ENCODE data around the gene LCNL1. TPM values are rescaled to one million over a fixed set of nuclear protein-coding genes. Genes with fewer than 3 reads are reported as not detected.

The LCNL1 gene
- total RNA-seq, 1 donor from 2014 or later = not detected

- peak; percentile 49 for DNase-seq (ENCODE audit: low spot score)
- peak overlapping the region; percentile 82 for H3K27ac Mint-ChIP-seq
- peaks cover 30% of the 10 kb centered on the region for H3K36me3 Mint-ChIP-seq (ENCODE audit: low read depth)
- H3K27me3 Mint-ChIP-seq (ENCODE audit: low read depth) = no peaks in the 10 kb centered on the region
- H3K9me3 Mint-ChIP-seq = no peaks in the 10 kb centered on the region
- peak overlapping the region; percentile 79 for H3K4me3 Mint-ChIP-seq (ENCODE audit: low read depth)
- H3K4me1 Mint-ChIP-seq (ENCODE audit: low read depth) = peaks cover 5% of the 10 kb centered on the region
- intact Hi-C loops (cut with micrococcal nuclease) = loop anchor here (1.0 to 2.0 kb wide), 4 partner anchors 41 to 100 kb away; partner anchors contain the start of genes PHPT1 and TRAF2
Observed at GRCh38 chr9:136943291-136944211, 39.2 kb upstream of the LCNL1 start.

- H3K4me1 Mint-ChIP-seq (ENCODE audit: low read depth) = peaks cover 3% of the 10 kb centered on the region
- peak overlapping the region; percentile 79 for H3K4me3 Mint-ChIP-seq (ENCODE audit: low read depth)
- H3K27me3 Mint-ChIP-seq (ENCODE audit: low read depth) = no peaks in the 10 kb centered on the region
- no peak for DNase-seq (ENCODE audit: low spot score)
- no peaks in the 10 kb centered on the region for H3K9me3 Mint-ChIP-seq
- intact Hi-C loops (cut with micrococcal nuclease) = loop anchor here (1.0 to 2.0 kb wide), 4 partner anchors 41 to 101 kb away; partner anchors contain the start of genes PHPT1 and TRAF2
- H3K36me3 Mint-ChIP-seq (ENCODE audit: low read depth) = peaks cover 26% of the 10 kb centered on the region
- no peak overlapping the region for H3K27ac Mint-ChIP-seq
Observed at GRCh38 chr9:136944212-136944518, 38.6 kb upstream of the LCNL1 start.

GRCh38 chr9:136944519-136945332, 38.1 kb upstream of the LCNL1 start, which contains the start of the genes C8G and FBXW5:
C8G (plus strand) TSS chr9:136945243; CDS start chr9:136945321, 78 bp downstream.
FBXW5 (minus strand) TSS chr9:136944738; CDS start chr9:136944083, 655 bp downstream.
- intact Hi-C loops (cut with micrococcal nuclease) = loop anchor here (1.0 to 2.0 kb wide), 4 partner anchors 42 to 101 kb away; partner anchors contain the start of genes PHPT1 and TRAF2
- Mint-ChIP-seq H3K36me3 (ENCODE audit: low read depth) (peaks cover 21% of the 10 kb centered on the region), H3K27me3 (ENCODE audit: low read depth) (no peaks in the 10 kb centered on the region), H3K27ac (peak within 1 kb of the TSS; percentile 82), H3K9me3 (no peaks in the 10 kb centered on the region), H3K4me1 (ENCODE audit: low read depth) (peaks cover 3% of the 10 kb centered on the region), H3K4me3 (ENCODE audit: low read depth) (peak within 1 kb of the TSS; percentile 79)
- DNase-seq (ENCODE audit: low spot score) = peak; percentile 95

GRCh38 chr9:136945333-136946227, 37.2 kb upstream of the LCNL1 start:
- no peaks in the 10 kb centered on the region for H3K27me3 Mint-ChIP-seq (ENCODE audit: low read depth)
- H3K4me1 Mint-ChIP-seq (ENCODE audit: low read depth) = peaks cover 3% of the 10 kb centered on the region
- H3K9me3 Mint-ChIP-seq = no peaks in the 10 kb centered on the region
- intact Hi-C loops (cut with micrococcal nuclease) = loop anchor here (2.0 kb wide), 3 partner anchors 43 to 97 kb away; partner anchors contain the start of genes PHPT1 and TRAF2
- no peak overlapping the region for H3K27ac Mint-ChIP-seq
- H3K4me3 Mint-ChIP-seq (ENCODE audit: low read depth) = peak overlapping the region; percentile 54
- no peak for DNase-seq (ENCODE audit: low spot score)
- H3K36me3 Mint-ChIP-seq (ENCODE audit: low read depth) = peaks cover 20% of the 10 kb centered on the region

- Mint-ChIP-seq H3K9me3 (no peaks in the 10 kb centered on the region), H3K27me3 (ENCODE audit: low read depth) (no peaks in the 10 kb centered on the region), H3K36me3 (ENCODE audit: low read depth) (peaks cover 12% of the 10 kb centered on the region), H3K4me3 (ENCODE audit: low read depth) (no peak overlapping the region), H3K27ac (no peak overlapping the region), H3K4me1 (ENCODE audit: low read depth) (peaks cover 3% of the 10 kb centered on the region)
- no peak for DNase-seq (ENCODE audit: low spot score)
- intact Hi-C loops (cut with micrococcal nuclease) = no loop called here
Observed at GRCh38 chr9:136946228-136947027, 36.4 kb upstream of the LCNL1 start.

GRCh38 chr9:136947028-136947891, 35.5 kb upstream of the LCNL1 start:
- Mint-ChIP-seq H3K9me3 (no peaks in the 10 kb centered on the region), H3K4me1 (ENCODE audit: low read depth) (peaks cover 3% of the 10 kb centered on the region), H3K27ac (no peak overlapping the region), H3K27me3 (ENCODE audit: low read depth) (no peaks in the 10 kb centered on the region), H3K36me3 (ENCODE audit: low read depth) (peaks cover 7% of the 10 kb centered on the region), H3K4me3 (ENCODE audit: low read depth) (no peak overlapping the region)
- intact Hi-C loops (cut with micrococcal nuclease) = no loop called here
- no peak for DNase-seq (ENCODE audit: low spot score)

GRCh38 chr9:136947955-136948510, 34.8 kb upstream of the LCNL1 start:
- intact Hi-C loops (cut with micrococcal nuclease) = no loop called here
- H3K9me3 Mint-ChIP-seq = no peaks in the 10 kb centered on the region
- H3K27me3 Mint-ChIP-seq (ENCODE audit: low read depth) = no peaks in the 10 kb centered on the region
- peaks cover 3% of the 10 kb centered on the region for H3K4me1 Mint-ChIP-seq (ENCODE audit: low read depth)
- H3K27ac Mint-ChIP-seq = no peak overlapping the region
- peak overlapping the region; percentile 63 for H3K4me3 Mint-ChIP-seq (ENCODE audit: low read depth)
- DNase-seq (ENCODE audit: low spot score) = no peak
- peaks cover 3% of the 10 kb centered on the region for H3K36me3 Mint-ChIP-seq (ENCODE audit: low read depth)

GRCh38 chr9:136949239-136949816, 33.5 kb upstream of the LCNL1 start:
- Mint-ChIP-seq H3K4me1 (ENCODE audit: low read depth) (peaks cover 3% of the 10 kb centered on the region), H3K9me3 (no peaks in the 10 kb centered on the region), H3K36me3 (ENCODE audit: low read depth) (no peaks in the 10 kb centered on the region), H3K4me3 (ENCODE audit: low read depth) (peak overlapping the region; percentile 81), H3K27ac (peak overlapping the region; percentile 71), H3K27me3 (ENCODE audit: low read depth) (no peaks in the 10 kb centered on the region)
- intact Hi-C loops (cut with micrococcal nuclease) = no loop called here
- DNase-seq (ENCODE audit: low spot score) = no peak

- no peaks in the 10 kb centered on the region for H3K27me3 Mint-ChIP-seq (ENCODE audit: low read depth)
- no peaks in the 10 kb centered on the region for H3K4me1 Mint-ChIP-seq (ENCODE audit: low read depth)
- H3K27ac Mint-ChIP-seq = peak overlapping the region; percentile 87
- no peaks in the 10 kb centered on the region for H3K36me3 Mint-ChIP-seq (ENCODE audit: low read depth)
- peak overlapping the region; percentile 81 for H3K4me3 Mint-ChIP-seq (ENCODE audit: low read depth)
- no peaks in the 10 kb centered on the region for H3K9me3 Mint-ChIP-seq
- intact Hi-C loops (cut with micrococcal nuclease) = loop anchor here (2.0 to 10.0 kb wide), 2 partner anchors 43 to 85 kb away; partner anchors contain the start of genes FUT7 and PAXX
- peak; percentile 94 for DNase-seq (ENCODE audit: low spot score)
Observed at GRCh38 chr9:136949817-136950655, 32.8 kb upstream of the LCNL1 start.
